Spleen (tissue), 7 donors: ENCODE measurements around the gene TCL1B.

ENCODE experiments used
- CTCF ChIP-seq, 11 experiments: fragments of 200-600 bp in 7 of 11; fragments of 450-650 bp in 4 of 11; sonication (generic) in 4 of 11; IDR thresholded peaks in 8 of 11; conservative IDR thresholded peaks in 3 of 11; 1 replicate in 7 of 11; 2 replicates in 4 of 11; pipeline versions ENCODE4 v1.4.0 to v1.8.0; 2016 to 2021; ENCODE audit warnings: antibody characterized with exemption in 11 of 11, inconsistent platforms in 4 of 11, mild to moderate bottlenecking in 1 of 11
- POLR2A ChIP-seq, 3 donors: fragments of 450-650 bp; IDR thresholded peaks; one replicate each; pipeline ENCODE4 v1.5.1; 2017; ENCODE audit warnings: antibody characterized with exemption in 3 of 3, mild to moderate bottlenecking in 1 of 3
- POLR2AphosphoS5 ChIP-seq, 3 donors: sonication (generic); formaldehyde crosslinking; IDR thresholded peaks; one replicate each; pipeline ENCODE4 v1.5.1; 2017; ENCODE audit warnings: antibody characterized with exemption in 3 of 3
- donor health status: DM: no; HTN: no; CAD: no; lungs with moderate emphysema.
- donor health status: DM: no; HTN: no; CAD: no.
- donor health status: DM: no; HTN: no; CAD: no.

- TF ChIP-seq CTCF (IDR thresholded peaks at IDR 0.05 in 8 of 11, conservative IDR thresholded peaks at IDR 0.05 in 3 of 11) (no peak), POLR2A (IDR thresholded peaks at IDR 0.05) (no peak), POLR2AphosphoS5 (IDR thresholded peaks at IDR 0.05) (no peak)
Measured at GRCh38 chr14:95685978-95686922, at the start of gene TCL1B.
